Measurements from ENCODE around the gene APIP.

Gene APIP

GRCh38 chr11:34836958-34837856 is 79.0 kb downstream of the APIP start:
- DNase-seq = no peak

- DNase-seq = no peak
Measured at GRCh38 chr11:34833602-34834001, 82.6 kb downstream of the APIP start.
